ENCODE data around the gene TRIM25.
"Not testable (repeated sequence)": the region's sequence is repeated elsewhere in the genome, so short reads cannot be mapped to it uniquely, and the experiment has no call there.

Gene TRIM25

GRCh38 chr17:56913867-56914580 is at the start of gene TRIM25:
TSS of gene TRIM25 (minus strand) at chr17:56914049. CDS start at chr17:56913988, 61 bp downstream.
- peak; percentile 85 for DNase-seq

GRCh38 chr17:56960596-56961538 is 47.0 kb upstream of the TRIM25 start, which contains the start of gene COIL:
TSS of gene COIL (minus strand) at chr17:56961050. CDS start at chr17:56961019, 31 bp downstream.
- DNase-seq: peak; percentile 88

GRCh38 chr17:56956992-56957391 is 43.1 kb upstream of the TRIM25 start:
- DNase-seq: no peak

GRCh38 chr17:56949595-56949994 is 35.7 kb upstream of the TRIM25 start:
- no peak for DNase-seq

- no peak for DNase-seq
These were observed 34.6 kb upstream of the TRIM25 start for GRCh38 chr17:56948491-56948890.

GRCh38 chr17:56947741-56948140 is 33.9 kb upstream of the TRIM25 start:
- DNase-seq: no peak

GRCh38 chr17:56945938-56946505 is 32.2 kb upstream of the TRIM25 start:
- no peak for DNase-seq

GRCh38 chr17:56943505-56944125 is 29.8 kb upstream of the TRIM25 start:
- DNase-seq: no peak

- peak; percentile 2 for DNase-seq
These were observed 26.1 kb upstream of the TRIM25 start for GRCh38 chr17:56939869-56940484.

- DNase-seq: not testable (repeated sequence)
These were observed 24.4 kb upstream of the TRIM25 start for GRCh38 chr17:56938206-56938605.

- no peak for DNase-seq
These were observed 23.8 kb upstream of the TRIM25 start for GRCh38 chr17:56937687-56938086.

- DNase-seq: no peak
These were observed 23.0 kb upstream of the TRIM25 start for GRCh38 chr17:56936697-56937322.

GRCh38 chr17:56935461-56935860 is 21.6 kb upstream of the TRIM25 start:
- DNase-seq: no peak

GRCh38 chr17:56934280-56934679 is 20.4 kb upstream of the TRIM25 start:
- no peak for DNase-seq

- no peak for DNase-seq
These were observed 20.0 kb upstream of the TRIM25 start for GRCh38 chr17:56933868-56934267.

- no peak for DNase-seq
These were observed 19.4 kb upstream of the TRIM25 start for GRCh38 chr17:56933151-56933745.

GRCh38 chr17:56930739-56931337 is 17.0 kb upstream of the TRIM25 start:
- DNase-seq: no peak

- no peak for DNase-seq
These were observed 15.6 kb upstream of the TRIM25 start for GRCh38 chr17:56929362-56929969.

- DNase-seq: no peak
These were observed 14.7 kb upstream of the TRIM25 start for GRCh38 chr17:56928586-56928985.

GRCh38 chr17:56926704-56927103 is 12.9 kb upstream of the TRIM25 start:
- no peak for DNase-seq

- DNase-seq: no peak
These were observed 12.4 kb upstream of the TRIM25 start for GRCh38 chr17:56926270-56926669.

Data from NCI-H2107 (cell line).